Activated CD4-positive, alpha-beta T cell treated with anti-CD3 and anti-CD28 coated beads for 24 hours (primary cell): ENCODE data around the gene DGAT2L6.
A peak's percentile ranks its signal among the peaks of the same experiment; 100 is the strongest.
"Not testable (repeated sequence)": the region's sequence is repeated elsewhere in the genome, so short reads cannot be mapped to it uniquely, and the experiment has no call there.

Experiments used
- DNase-seq, 2 donors: peaks; one replicate each; pipeline ENCODE4 v3.0.0-alpha.2; 2020; ENCODE audit warnings: low read depth in 2 of 2

DGAT2L6 gene

DNA sequence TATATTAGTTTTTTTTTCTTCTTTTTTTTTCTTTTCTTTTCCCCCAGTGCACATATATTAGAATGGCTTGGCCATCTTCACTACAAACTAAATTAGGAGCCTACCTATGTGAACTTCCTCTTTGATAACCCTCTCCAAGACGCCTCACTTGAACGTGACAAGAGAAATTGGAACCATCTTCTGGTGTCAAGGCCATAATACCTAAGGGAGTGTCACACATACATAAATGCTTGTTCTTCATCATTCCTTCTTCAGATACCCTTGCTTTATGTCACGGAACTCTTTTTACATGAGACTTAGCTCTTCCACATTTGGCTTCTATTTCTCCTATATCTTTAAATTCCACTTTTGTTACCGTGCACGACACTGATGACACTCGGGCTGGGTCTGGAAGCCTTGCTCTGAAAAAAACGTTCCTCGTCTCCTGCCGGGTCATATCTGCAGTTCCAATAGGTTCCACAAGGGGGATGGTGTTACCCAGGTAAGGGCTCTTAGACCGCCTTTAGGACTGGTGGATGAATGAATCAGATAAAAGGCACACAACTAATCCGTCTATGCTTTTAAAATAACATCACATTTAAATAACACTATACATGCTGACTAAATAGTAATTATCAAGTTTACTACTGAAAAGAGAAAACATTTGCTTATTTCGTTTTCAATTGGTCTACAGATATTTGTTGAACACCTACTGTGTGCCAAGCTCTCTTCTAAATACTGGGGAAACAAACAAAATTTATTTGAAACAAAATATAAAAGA, 19.9 kb downstream of the DGAT2L6 start:
- DNase-seq: peak; percentile 35 to 72

DNA sequence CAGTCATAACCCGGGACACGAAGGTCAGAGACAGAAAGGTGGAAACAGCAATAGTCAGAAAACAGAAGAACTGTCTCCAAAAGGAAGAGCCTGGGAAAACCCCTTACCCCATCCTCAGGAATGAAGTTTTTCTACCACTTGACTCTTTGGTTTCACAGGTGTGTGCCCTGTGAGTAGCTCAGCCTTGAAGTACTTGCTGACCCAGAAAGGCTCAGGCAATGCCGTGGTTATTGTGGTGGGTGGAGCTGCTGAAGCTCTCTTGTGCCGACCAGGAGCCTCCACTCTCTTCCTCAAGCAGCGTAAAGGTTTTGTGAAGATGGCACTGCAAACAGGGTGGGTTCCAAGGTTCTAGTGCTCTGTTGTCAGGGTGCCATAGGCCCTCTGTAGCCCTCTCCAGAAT, 24.4 kb downstream of the DGAT2L6 start:
- DNase-seq: no peak

DNA sequence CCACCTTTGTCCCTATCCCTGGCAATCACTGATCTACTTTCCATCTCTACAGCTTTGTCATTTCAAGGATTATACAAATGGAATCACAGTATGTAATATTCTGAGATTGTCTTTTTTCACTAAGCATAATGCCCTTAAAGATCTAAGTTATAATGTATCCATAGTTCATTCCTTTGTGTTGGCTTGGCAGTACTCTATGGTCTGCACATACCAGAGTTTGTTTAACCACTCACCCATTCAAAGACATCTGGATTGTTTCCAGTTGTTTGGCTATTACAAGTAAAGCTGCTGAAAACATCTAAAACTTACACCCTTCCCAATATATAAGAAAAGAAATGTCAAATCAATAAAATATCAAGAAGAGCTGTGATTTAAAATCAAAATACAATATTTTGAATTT, 31.2 kb downstream of the DGAT2L6 start:
- no peak for DNase-seq

DNA sequence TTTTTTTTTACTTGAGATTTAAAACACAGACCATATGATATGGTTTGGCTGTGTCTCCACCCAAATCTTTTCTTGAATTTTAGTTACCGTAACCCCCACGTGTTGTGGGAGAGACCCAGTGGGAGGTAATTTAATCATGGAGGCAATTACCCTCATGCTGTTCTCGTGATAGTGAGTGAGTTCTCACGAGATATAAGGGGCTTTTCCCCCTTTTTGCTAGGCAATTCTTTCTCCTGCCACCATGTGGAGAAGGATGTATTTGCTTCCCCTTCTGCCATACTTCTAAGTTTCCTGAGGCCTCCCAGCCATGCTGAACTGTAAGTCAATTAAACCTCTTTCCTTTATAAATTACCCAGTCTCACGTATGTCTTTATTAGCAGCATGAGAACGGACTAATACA, 32.3 kb downstream of the DGAT2L6 start:
- DNase-seq: not testable (repeated sequence)

DNA sequence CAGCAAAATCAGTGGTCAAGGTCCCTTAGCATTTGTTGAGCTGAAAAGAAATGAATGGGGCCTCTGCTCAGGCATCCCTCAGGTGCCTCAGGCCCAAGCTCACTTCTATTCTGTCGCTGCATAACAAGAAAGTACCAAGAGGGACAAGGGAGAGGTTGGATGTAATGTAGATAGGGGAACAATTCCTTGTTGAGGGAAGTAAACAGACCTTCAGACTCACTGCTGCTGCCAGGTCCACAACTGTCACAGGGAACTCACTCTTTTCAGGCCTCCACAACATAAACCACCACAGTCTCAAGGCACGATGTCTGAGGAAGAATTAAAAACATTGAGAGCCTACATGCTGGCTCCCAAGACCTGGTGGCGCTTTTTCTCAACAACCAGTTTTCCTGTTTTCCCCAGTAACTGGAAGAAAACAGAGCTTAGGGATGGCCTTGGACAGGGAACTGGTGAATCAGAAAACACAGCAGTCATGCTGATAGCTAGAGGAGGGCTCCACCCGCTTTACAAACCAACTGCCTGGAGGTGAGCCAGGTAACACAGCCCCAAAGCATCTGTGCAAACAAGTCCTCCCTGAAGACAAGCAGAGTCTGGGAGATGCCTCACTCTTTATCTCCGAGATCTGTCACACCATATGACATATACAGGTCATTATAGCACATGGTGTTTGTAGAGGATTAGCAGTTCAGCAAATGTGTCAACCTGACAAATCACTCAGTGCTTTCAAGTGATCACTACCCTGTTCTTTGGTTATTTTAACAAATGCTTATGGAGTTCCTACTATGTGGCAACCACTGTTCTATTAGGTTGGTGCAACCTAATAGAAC, 42.9 kb downstream of the DGAT2L6 start:
- no peak for DNase-seq

DNA sequence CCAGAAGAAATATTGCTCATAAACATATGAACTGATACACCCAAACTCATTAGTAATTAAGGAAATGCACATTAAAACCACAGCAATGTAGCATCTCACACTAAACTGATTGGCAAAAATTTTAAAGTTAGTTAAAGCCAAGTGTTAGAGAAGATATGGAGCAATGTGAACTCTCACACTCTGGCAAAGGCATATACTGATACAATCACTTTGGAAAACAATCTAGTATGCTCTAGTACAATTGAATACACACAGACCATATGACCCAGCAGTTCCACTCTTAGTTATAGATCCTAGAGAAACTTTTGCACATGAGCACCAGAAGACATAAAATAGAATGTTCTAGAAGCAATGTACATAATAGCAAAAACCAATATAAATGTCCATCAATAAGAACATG, 48.8 kb downstream of the DGAT2L6 start:
- DNase-seq: no peak

DNA sequence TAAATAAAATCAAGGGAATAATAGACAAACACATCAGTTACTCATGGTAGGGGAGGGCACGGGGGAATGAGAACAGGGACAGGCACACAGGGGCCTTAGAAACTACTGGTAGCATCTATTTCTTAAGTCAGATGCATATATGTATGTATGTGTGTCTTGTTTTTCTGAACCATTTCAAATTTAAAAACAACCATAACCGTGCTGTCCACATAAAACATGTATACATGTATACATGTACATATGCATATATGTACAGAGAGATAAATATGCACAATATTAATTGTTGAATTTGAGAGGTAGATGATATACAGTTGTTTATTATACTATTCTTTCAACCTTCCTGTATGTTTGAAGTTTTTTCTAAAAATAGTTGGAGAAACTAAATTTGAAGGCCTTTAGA, 49.4 kb downstream of the DGAT2L6 start:
- DNase-seq: no peak

DNA sequence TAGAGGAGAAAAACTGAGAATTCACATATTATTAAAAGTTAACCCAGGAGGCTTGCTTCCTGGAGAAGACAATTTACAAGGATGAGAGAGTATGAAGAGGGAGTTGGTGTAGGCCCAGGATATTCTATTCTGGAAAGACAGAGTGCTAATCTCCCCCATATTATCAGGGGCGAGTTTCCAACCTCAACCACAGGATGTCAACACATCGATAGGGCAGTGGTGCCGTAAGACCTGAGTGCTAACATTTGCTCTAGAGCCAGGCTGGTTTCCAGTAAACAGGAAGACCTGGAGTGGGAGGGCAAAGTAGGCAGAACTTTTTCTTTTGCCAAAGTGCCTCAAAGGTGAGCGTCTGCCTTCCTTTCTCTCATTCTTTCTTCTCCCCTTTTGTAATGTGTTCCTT, 54.4 kb downstream of the DGAT2L6 start:
- DNase-seq: no peak

DNA sequence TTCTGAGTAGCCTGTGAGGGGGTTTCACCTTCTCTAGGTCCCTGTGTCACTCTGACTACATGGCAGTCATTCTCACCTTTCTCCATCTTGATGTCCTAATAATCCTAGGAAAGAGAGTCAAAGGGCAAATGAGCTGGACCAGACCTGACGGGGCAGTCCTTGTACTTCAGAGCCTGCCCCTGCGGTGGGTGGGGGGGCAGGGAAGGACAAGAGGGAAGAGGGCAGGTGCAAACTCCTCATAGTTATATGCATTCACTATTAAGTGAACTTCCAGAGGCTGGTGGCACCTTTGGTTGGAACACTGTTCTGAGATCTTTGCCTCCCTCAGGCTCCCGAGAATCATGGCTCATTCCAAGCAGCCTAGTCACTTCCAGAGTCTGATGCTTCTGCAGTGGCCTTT, 57.1 kb downstream of the DGAT2L6 start, which contains the start of gene AWAT1:
AWAT1 (plus strand) TSS at position 301 of the 400 bp plus-strand sequence; CDS start at position 342, 41 bp downstream.
- no peak for DNase-seq

DNA sequence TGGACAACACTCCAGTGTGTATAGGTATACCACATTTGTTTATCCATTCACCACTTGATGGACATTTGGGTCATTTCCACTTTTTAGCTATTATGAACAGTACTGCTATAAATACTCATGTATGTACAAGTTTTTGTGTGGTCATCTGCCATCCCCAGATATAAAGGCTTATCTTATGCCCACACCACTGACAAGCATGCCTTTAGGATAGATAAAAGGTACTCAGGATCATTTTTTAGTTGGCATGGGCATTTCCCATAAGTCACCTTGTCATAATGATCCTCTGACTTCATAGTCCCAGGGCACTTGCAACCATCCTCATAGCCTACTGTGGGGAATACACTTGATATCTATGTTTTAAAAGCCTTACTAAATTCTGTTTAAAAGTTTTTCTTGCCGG, 63.5 kb downstream of the DGAT2L6 start:
- no peak for DNase-seq

DNA sequence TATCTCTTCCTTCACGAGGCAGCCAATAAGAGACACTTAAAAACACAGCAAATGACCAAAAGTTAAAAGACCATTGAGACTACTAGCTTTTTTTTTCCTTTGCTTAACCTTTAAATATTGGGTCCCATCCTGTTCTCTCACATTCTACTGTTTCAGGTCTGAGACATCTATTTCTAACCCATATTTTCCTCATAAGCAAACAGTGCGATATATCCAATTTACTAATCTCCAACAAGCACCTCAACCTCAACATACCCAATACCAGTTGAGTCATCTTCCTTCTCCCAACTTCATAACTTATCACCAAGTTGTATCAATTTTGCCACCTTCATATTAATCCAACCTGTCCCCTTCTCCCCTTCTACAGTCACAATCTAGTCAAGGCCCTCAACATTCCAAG, 64.2 kb downstream of the DGAT2L6 start:
- no peak for DNase-seq

DNA sequence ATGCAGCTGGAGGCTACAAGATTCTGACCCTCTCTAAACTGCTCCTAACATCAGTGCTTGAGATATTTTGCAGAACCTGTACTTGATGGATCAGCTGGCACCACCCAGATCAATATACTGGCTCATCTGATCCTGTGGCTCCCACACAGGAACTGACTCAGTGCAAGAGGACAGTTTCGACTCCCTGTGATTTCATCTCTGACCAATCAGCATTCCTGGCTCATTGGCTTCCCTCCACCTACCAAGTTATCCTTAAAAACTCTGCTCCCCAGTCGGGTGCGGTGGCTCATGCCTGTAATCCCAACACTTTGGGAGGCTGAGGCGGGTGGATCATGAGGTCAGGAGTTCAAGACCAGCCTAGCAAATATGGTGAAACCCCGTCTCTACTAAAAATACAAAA, 66.3 kb downstream of the DGAT2L6 start:
- DNase-seq: not testable (repeated sequence)

DNA sequence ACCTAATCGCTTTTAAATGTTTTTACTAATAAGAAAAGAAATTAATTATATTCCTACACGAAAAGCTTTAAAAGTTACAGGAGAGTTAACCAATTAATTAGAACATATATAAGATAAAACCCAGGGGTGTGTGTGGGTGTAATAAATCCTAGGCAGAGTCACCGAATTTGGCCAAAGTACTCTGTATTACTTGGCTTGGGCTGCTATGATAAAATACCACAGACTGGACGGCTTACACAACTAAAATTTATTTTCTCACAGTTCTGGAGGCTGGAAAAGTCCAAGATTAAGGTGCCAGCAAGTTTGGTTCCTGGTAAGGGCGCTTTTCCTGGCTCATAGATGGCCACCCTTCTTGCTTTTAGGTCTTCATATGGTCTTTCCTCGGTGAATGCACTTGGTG, 67.6 kb downstream of the DGAT2L6 start:
- DNase-seq: no peak

DNA sequence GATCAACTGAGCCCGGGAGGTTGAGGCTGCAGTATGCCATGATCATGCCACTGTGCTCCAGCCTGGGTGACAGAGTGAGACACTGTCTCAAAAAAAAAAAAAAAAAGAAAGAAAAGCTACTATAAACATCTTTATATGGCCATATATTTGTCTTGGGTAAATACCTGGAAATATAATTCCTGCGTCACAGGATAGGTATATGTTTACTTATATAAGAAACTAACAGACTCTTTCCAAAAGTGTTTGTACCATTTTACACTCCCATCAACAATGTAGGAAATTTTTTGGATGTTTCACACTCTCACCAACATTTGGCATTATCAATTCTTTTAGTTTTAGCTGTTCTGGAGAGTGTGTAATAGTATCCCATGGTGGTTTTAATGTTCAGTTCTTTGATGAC, 70.0 kb downstream of the DGAT2L6 start:
- no peak for DNase-seq

DNA sequence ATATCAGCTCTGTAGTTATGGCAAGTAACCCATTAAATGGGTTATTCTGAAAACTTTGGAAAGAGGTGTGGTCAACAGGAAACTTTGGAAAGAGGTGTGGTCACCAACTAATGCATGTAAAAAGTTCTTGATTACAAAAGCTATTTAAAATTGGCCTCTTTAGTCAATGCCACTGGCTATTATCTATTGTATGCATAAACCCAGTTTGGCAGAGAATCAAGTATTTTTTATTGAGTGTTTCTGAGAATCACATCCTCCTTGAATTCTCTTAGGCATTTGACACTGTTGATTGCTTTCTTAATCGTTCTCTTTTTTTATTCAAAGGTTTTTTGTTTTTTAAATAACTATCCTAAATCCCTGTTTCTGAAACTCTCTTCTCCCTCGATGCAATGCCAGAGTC, 75.2 kb downstream of the DGAT2L6 start:
- DNase-seq: no peak

DNA sequence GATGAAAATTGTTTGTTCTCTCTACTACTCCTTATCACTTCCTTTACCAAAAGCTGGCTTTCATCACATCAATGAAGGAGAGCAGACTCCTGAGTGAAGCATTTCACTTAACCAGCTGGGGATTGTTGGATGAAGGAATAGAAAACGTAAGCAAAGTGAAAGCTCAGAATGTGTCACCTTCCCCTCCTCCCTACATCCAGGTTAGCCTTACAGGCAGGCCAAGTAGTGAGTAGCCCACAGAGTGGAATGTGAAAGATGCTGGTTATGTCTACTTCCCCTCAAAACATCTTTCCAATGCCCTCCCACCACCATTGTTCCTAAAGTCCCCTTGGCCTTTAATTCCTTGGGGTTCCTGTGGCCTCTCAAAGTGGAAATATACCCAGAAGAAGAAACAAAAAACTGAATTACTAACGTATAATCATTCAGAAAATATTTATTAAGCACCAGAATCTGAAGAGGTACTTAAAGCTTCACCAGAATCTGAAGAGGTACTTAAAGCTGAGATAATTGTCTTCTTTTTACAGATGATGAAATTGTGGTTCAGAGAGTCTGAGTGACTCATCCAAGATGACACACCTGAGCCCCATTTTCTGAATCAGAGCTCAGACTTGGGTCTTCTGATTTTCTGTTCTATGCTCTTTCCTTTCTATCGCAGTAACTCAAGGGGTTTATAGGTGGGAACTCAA, 76.2 kb downstream of the DGAT2L6 start:
- DNase-seq: no peak

DNA sequence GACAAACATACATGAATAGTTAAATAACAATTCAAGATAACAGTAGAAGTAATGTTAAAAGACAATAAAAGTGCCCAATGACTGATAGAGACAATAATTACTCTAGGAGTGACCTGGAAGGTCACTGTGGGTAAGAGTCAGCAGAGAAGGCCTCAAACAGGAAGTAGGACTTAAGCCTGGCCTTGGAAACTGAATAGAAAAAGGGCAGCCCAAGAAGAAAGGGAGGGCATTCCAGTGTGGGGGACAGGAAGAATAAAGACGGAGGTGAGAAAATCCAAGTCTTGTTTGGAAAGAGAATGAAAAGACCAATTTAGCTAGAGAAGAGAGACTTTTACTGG, 76.7 kb downstream of the DGAT2L6 start:
- no peak for DNase-seq

DNA sequence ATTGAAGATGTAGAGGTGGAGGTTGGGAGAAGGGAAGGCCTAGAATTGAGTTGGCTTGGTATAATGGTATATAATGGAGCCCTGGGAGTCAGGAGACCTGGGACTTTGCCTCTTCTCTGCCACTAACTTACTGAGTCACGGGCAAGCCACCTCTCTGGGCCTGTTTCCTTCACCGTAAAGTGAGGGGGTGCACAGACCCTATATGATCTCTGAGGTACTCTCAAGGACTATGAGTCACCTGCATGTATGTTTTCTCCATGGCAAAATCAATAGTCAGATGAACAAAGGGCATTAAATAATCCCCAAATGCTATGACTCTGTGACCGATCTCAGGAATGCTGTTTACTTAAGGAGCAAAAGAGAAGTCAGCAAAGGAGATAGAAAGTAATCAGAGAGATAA, 77.6 kb downstream of the DGAT2L6 start:
- DNase-seq: no peak
